DND-41 (cell line): Measurements from ENCODE around the gene NMB.

Source experiments
- ATAC-seq: fragments of 200-7000 bp; cut with Tn5 transposase; 3 replicates; pipeline ENCODE4 v1.9.1; 2021; ENCODE audit warnings: low read depth; ENCODE audit not compliant: insufficient read depth
- DNase-seq: peaks from one replicate; pipeline ENCODE4 v3.0.0-alpha.2; 2020
- H2AFZ ChIP-seq: 2 replicates; pipeline ENCODE4 v1.6.0; 2012; ENCODE audit warnings: low read depth, low read length
- H3K27ac ChIP-seq: 2 replicates; pipeline ENCODE4 v1.5.1; 2012; ENCODE audit warnings: low read length, inconsistent platforms
- H3K27me3 ChIP-seq: fragments of 200-600 bp; sonication (generic); 2 replicates; pipeline ENCODE4 v1.6.0; 2012; ENCODE audit warnings: low read length, mild to moderate bottlenecking, inconsistent platforms; ENCODE audit not compliant: insufficient read depth, poor library complexity
- H3K36me3 ChIP-seq: 2 replicates; pipeline ENCODE4 v1.5.1; 2012; ENCODE audit warnings: low read length, inconsistent platforms; ENCODE audit not compliant: insufficient read depth
- H3K4me1 ChIP-seq: 2 replicates; pipeline ENCODE4 v1.5.1; 2012; ENCODE audit warnings: mild to moderate bottlenecking, low read length; ENCODE audit not compliant: insufficient read depth
- H3K4me2 ChIP-seq: 2 replicates; pipeline ENCODE4 v1.6.0; 2012; ENCODE audit warnings: mild to moderate bottlenecking, moderate library complexity, low read length, inconsistent platforms; ENCODE audit not compliant: insufficient read depth
- H3K4me3 ChIP-seq, 2 experiments: fragments of 200-600 bp in 1 of 2; shearing (Covaris generic) in 1 of 2; 2 replicates each; pipeline ENCODE4 v1.5.1; 2012 to 2016; ENCODE audit warnings: inconsistent platforms in 2 of 2, low read length in 2 of 2, mild to moderate bottlenecking in 2 of 2, low read depth in 1 of 2, moderate library complexity in 1 of 2
- H3K79me2 ChIP-seq: 2 replicates; pipeline ENCODE4 v1.6.0; 2012; ENCODE audit warnings: low read length, inconsistent platforms; ENCODE audit not compliant: insufficient read depth
- H3K9ac ChIP-seq: 2 replicates; pipeline ENCODE4 v1.6.0; 2012; ENCODE audit warnings: low read depth, mild to moderate bottlenecking, inconsistent platforms, low read length, moderate library complexity
- H3K9me3 ChIP-seq: 2 replicates; pipeline ENCODE4 v1.5.1; 2012; ENCODE audit warnings: low read length, moderate library complexity, mild to moderate bottlenecking, inconsistent platforms; ENCODE audit not compliant: insufficient read depth, severe bottlenecking
- H4K20me1 ChIP-seq: 2 replicates; pipeline ENCODE4 v1.6.0; 2012; ENCODE audit warnings: low read length; ENCODE audit not compliant: insufficient read depth
- EZH2 ChIP-seq: IDR thresholded peaks from 3 replicates; pipeline ENCODE4 v1.6.1; 2012; ENCODE audit warnings: borderline replicate concordance, low read depth, mild to moderate bottlenecking, moderate library complexity, low read length, inconsistent platforms; ENCODE audit not compliant: severe bottlenecking
- TF ChIP-seq, protein P1 (sequence below): IDR thresholded peaks from 2 replicates; pipeline ENCODE4 v1.5.1; 2012; ENCODE audit warnings: borderline replicate concordance, low read length, moderate library complexity, mild to moderate bottlenecking; ENCODE audit not compliant: poor library complexity, severe bottlenecking; ENCODE audit errors: extremely low read depth

The NMB gene

DNA sequence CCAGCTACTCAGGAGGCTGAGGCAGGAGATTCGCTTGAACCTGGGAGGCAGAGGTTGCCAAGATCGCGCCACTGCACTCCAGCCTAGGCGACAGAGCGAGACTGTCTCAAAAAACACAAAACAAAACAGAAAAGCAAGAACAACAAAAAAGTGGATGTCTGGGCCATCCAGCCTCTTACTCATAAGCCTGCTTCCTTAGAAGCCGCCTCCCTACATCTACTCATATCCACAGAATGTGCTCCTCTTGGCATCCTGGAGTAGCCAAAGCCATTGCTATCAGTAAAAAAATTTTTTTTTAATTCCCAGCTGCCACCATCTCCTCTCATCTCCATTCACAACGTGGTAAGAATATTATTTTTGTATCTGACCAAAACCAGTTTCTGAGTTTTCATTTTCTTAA lies 46.4 kb downstream of the NMB start:
- Histone ChIP-seq H3K36me3 (peaks cover 45% of the 10 kb centered on the region), H3K27me3 (no peaks in the 10 kb centered on the region), H3K4me1 (no peaks in the 10 kb centered on the region), H3K4me3 (no peak overlapping the region), H3K9me3 (no peaks in the 10 kb centered on the region), H2AFZ (no peak overlapping the region), H3K4me2 (no peak overlapping the region), H3K9ac (no peak overlapping the region), H3K27ac (no peak overlapping the region), H3K79me2 (peaks cover 65% of the 10 kb centered on the region), H4K20me1 (peaks cover 14% of the 10 kb centered on the region; the same call in 1 of the 2 replicates)
- DNase-seq: no peak
- TF ChIP-seq, protein P1, sequence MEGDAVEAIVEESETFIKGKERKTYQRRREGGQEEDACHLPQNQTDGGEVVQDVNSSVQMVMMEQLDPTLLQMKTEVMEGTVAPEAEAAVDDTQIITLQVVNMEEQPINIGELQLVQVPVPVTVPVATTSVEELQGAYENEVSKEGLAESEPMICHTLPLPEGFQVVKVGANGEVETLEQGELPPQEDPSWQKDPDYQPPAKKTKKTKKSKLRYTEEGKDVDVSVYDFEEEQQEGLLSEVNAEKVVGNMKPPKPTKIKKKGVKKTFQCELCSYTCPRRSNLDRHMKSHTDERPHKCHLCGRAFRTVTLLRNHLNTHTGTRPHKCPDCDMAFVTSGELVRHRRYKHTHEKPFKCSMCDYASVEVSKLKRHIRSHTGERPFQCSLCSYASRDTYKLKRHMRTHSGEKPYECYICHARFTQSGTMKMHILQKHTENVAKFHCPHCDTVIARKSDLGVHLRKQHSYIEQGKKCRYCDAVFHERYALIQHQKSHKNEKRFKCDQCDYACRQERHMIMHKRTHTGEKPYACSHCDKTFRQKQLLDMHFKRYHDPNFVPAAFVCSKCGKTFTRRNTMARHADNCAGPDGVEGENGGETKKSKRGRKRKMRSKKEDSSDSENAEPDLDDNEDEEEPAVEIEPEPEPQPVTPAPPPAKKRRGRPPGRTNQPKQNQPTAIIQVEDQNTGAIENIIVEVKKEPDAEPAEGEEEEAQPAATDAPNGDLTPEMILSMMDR: no peak
- no peak for TF ChIP-seq EZH2
- no peak for ATAC-seq

DNA sequence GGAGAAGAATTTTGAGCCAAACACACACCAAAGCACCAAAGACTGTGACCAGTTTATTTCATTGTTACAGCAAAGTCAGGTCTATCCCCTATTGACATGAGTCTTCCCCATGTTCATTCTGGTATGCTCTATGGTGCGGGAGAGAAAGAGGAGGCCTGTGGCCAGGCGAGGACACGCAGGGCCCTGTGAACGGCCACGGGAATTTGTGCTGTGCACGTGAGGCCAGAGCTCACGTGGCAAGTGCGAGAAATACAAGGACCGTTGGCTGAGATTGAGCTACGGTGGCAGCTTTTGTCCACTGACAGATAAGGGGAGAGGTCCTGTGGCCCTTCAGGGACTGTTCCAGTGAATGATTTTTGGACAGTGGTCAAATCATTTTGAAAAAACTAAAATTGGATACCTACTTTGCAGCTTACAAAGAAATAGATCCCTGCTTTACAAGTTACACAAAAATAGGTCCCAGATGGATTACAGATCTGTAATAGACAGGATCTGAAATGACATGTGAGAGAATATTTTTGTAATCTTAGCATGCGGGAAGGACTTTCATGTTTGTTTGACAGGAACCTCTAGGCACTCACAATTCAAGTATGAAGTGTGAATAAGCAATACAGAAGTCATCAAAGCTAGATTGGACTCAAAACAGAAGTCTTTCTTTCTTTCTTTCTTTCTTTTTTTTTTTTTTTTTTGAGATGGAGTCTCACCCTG lies 48.0 kb downstream of the NMB start:
- peaks cover 20% of the 10 kb centered on the region; the same call in 1 of the 2 replicates for H4K20me1 ChIP-seq

DNA sequence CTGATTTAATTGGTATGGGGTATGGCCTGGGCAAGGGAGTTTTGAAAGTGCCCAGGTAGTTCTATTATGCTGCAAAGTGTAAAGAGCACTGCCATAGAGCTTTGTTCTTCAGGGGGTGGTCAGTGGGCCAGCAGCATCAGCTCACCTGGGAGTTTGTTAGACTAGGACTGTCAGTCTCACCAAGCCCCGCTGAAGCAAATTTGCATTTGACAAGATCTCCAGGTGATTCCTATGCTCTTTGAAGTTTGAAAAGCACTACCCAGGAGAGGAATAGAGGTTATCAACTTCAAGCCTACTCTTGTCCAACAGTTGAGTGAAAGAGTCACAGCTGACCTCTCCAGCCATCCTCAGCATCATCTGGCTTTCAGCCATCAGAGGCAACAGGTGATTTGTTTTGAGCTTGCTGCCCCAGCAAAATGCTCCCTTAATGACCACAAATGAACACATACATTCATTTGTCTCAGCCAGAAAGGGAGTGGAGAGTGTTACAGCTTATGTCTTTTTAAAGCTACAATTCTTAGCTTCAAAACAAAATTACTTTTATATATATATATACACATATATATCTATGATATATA lies 49.2 kb downstream of the NMB start:
- ATAC-seq: no peak
- Histone ChIP-seq H3K9me3 (no peaks in the 10 kb centered on the region), H3K27ac (no peak overlapping the region), H3K4me2 (no peak overlapping the region), H2AFZ (no peak overlapping the region), H3K4me1 (peaks cover 21% of the 10 kb centered on the region), H3K9ac (no peak overlapping the region), H3K79me2 (peaks cover 66% of the 10 kb centered on the region), H3K36me3 (peaks cover 59% of the 10 kb centered on the region), H3K27me3 (no peaks in the 10 kb centered on the region), H3K4me3 (no peak overlapping the region), H4K20me1 (peaks cover 27% of the 10 kb centered on the region)
- TF ChIP-seq, protein P1: no peak
- TF ChIP-seq EZH2: no peak
- DNase-seq: no peak

More for the DNA sequence above, 48.0 kb downstream of the NMB start:
- H2AFZ ChIP-seq: no peak overlapping the region
- no peak for DNase-seq
- H3K27ac ChIP-seq: no peak overlapping the region
- H3K9ac ChIP-seq: no peak overlapping the region
- no peak for TF ChIP-seq EZH2
- TF ChIP-seq, protein P1: no peak
- H3K36me3 ChIP-seq: peaks cover 52% of the 10 kb centered on the region
- ATAC-seq: no peak
- peaks cover 65% of the 10 kb centered on the region for H3K79me2 ChIP-seq
- peaks cover 11% of the 10 kb centered on the region for H3K4me1 ChIP-seq
- H3K27me3 ChIP-seq: no peaks in the 10 kb centered on the region
- H3K4me2 ChIP-seq: no peak overlapping the region
- H3K4me3 ChIP-seq: no peak overlapping the region
- H3K9me3 ChIP-seq: no peaks in the 10 kb centered on the region
